ENCODE measurements around the gene UBXN11.

UBXN11 gene, protein sequence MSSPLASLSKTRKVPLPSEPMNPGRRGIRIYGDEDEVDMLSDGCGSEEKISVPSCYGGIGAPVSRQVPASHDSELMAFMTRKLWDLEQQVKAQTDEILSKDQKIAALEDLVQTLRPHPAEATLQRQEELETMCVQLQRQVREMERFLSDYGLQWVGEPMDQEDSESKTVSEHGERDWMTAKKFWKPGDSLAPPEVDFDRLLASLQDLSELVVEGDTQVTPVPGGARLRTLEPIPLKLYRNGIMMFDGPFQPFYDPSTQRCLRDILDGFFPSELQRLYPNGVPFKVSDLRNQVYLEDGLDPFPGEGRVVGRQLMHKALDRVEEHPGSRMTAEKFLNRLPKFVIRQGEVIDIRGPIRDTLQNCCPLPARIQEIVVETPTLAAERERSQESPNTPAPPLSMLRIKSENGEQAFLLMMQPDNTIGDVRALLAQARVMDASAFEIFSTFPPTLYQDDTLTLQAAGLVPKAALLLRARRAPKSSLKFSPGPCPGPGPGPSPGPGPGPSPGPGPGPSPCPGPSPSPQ

GRCh38 chr1:26306290-26307229 is at the start of gene UBXN11:
TSS of gene UBXN11 (minus strand) at chr1:26306636. CDS start at chr1:26302883, 3,753 bp downstream.
- peak; percentile 85 for DNase-seq (ENCODE audit: low read depth)

DNA sequence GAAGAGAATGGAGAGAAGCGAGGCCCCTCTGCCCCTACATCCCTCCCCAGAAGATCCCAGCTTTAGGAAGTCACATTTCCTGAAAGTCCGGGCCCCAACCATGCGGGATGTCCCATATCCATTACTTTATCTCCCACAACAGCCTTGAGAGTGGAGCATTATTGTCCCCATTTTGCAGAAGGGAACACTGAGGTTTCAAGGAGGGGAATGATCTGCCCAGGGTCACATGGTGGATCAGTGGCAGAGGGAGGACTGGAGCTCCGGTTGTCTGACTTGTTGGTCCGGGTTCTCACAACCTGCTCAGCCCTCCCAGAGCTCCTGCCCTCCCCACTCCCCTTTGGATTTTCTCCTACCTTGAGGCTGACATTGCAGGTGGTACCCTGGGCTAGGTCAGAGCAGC is 49.7 kb upstream of the UBXN11 start:
- DNase-seq (ENCODE audit: low read depth): no peak

- no peak for DNase-seq (ENCODE audit: low read depth)
These were observed 48.5 kb upstream of the UBXN11 start for GRCh38 chr1:26354972-26355371.

DNA sequence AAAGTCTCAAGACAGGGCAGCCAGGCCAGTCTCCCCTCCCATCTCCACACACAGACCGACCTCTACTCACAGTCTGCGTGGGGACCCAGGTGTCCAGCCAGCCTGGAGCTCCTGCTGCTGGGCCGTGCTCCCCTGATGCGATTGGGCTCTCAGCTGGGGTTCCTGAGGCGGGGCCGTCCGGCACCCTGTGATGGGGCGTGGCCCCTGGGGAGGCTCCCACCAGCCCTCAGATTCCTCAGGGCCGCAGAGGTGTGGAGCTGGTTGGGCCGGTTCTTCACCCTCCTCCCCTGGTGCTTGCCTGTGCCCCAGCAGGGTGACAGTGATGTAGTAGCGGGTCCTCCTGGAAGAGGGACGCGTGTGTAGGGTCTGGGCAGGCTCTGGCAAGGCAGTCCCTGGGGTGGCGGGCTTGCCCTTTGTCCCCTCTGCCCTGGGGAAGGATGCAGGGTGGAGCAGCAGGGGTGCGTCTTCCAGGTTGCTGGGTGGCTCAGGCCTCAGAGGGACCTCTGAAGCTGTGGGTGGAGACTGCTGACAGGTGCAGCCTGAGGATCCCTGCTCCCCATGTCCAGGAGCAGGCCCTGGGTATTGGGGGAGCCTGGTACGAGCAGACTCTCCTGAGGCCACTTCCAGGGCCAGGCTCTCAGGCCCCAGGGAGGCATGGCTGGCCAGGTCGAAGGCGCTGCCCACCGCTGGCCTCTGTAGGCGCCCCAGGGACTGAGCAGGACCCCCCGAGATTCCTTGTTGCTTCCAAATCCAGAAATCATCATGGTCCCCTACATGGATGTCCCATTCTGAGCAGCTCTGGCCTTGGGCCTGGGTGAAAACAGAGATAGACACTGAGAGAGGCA is 47.8 kb upstream of the UBXN11 start, which contains the start of gene CRYBG2:
Gene CRYBG2, minus strand, starts transcription at position 155 of the 845 bp plus-strand sequence. CDS start 7,473 bp downstream, outside the sequence.
- DNase-seq (ENCODE audit: low read depth): no peak

- DNase-seq (ENCODE audit: low read depth): no peak
These were observed 46.9 kb upstream of the UBXN11 start for GRCh38 chr1:26353210-26353859.

DNA sequence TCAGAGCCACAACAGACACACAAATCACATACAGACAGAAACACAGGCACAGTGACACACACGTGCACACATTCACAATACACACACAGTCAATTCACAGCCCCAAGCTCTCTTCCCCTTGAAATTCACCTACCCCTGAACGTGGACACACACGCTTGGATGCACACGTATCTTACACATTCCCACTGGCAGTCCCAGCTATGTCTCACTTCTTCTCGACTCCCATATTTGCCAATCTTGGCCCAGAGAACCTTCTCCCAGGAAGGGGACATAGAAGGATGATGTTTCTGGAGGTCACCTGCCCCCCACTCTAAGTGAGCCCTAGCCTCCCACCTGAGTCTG is 45.9 kb upstream of the UBXN11 start:
- no peak for DNase-seq (ENCODE audit: low read depth)

GRCh38 chr1:26351590-26352337 is 45.3 kb upstream of the UBXN11 start:
- no peak for DNase-seq (ENCODE audit: low read depth)

- DNase-seq (ENCODE audit: low read depth): no peak
These were observed 44.5 kb upstream of the UBXN11 start for GRCh38 chr1:26350701-26351589.

- no peak for DNase-seq (ENCODE audit: low read depth)
These were observed 43.9 kb upstream of the UBXN11 start for GRCh38 chr1:26350343-26350700.

GRCh38 chr1:26349877-26350244 is 43.4 kb upstream of the UBXN11 start:
- no peak for DNase-seq (ENCODE audit: low read depth)

GRCh38 chr1:26349188-26349876 is 42.9 kb upstream of the UBXN11 start:
- DNase-seq (ENCODE audit: low read depth): no peak

DNA sequence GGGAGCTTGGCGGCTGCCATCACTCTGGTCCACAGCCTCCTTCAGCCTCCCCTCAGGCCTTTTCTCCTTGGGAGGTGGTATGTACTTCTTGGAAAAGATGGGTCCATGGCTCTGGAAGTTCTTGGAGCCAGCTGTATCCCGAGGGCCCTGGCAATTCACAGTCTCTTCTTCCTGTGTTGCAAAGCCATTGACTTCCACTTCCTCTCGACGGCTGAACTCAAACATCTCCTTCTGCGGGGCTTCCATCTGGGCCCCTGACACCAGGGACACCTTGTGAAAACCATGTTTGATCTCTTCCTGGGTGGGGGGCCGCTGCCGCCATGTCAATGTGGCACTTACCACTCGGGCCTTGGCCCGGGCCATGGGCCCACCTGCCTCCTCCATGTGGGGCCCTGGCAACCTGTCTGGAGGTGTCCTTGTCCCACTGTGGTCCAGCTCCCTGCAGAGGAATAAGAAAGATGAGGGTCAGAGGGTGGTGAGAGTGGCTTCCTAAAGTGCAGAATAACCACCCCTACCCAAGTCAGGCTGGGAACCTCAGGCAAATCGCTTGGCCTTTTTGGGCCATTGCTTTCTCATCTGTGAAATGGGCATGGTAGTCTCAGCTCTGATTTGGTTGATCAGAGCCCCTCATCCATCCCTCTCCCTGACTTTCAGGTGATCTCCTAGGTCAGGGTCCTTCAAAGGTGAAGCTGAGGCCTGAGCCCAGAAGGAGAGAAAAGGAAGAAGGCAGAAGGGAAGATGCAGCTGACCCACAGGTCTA is 40.0 kb upstream of the UBXN11 start:
- DNase-seq (ENCODE audit: low read depth): no peak

DNA sequence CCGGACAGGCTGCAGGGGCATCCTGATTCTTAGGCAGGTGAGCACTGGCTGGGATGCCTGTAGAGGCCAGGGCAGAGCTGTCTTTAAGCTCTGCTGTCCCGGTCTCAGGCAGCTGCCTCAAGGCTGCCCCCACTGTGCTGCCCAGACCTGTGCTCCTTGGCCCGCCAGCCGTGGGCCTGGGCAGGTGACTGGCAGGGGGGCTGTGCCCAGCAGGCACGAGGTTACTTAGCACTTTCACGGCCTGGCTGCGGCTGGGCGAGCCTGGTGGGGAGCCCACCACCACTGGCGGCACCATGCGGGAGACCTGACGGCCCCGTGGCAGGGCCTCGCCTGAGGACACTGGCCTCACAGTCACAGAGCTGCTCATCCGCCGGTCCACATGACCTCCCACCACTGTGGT is 39.3 kb upstream of the UBXN11 start:
- DNase-seq (ENCODE audit: low read depth): no peak

DNA sequence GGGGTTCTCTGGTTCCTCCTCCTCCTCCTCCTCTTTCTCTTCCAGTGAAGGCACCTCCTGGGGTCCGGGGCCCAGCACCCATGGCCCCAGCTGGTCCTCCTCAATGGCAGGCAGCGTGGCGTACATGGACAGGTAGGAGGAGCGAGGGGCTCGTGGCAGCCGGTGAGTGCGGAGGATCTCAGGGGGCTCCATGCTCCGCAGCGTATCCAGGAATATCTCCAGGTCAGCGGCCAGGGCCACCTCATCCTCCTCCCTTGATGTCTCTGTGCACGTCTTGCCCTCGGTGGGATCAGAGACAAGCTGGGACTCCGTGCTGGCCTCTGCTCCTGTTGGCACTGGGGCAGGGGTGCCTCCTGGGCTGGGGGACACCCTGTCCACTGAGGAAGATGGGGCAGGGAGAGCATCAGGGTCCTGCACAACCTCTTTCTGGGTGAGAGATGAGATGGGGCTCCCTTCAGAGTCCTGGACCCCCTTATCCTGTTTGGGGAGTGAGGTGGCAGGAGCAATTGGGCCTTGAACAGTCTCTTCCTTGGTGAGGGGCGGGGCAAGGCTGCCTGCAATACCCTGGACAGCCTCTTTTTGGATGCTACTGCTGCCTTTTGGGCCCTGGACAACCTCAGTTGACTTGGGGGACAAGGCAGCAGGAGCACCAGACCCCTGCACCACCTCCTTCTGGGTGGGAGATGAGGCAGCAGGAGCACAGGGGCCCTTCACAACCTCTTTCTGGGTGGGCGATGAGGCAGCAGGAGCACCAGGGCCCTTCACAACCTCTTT is 37.9 kb upstream of the UBXN11 start:
- no peak for DNase-seq (ENCODE audit: low read depth)

DNA sequence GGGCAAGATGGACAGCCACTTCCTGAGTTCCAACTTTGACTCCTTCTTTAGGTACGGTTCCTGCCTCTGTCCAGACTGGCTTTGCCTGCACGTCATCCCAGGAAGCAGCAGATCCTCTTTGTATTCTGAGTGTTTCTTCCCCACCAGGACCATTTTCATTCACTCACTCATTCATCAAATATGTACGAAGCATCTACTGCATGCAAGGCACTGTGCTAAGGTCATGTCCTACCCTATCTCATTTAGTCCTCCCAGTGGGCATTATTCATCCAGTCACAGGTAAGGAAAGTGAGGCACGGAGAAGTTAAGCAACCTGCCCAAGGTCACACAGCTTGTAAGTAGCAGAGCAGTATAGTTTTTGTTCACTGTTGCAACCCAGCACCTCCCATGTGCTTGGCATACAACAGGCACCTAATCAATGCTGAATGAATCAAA is 33.6 kb upstream of the UBXN11 start:
- DNase-seq (ENCODE audit: low read depth): no peak

GRCh38 chr1:26338670-26339069 is 32.2 kb upstream of the UBXN11 start:
- no peak for DNase-seq (ENCODE audit: low read depth)

- DNase-seq (ENCODE audit: low read depth): no peak
These were observed 31.2 kb upstream of the UBXN11 start for GRCh38 chr1:26337625-26338024.

DNA sequence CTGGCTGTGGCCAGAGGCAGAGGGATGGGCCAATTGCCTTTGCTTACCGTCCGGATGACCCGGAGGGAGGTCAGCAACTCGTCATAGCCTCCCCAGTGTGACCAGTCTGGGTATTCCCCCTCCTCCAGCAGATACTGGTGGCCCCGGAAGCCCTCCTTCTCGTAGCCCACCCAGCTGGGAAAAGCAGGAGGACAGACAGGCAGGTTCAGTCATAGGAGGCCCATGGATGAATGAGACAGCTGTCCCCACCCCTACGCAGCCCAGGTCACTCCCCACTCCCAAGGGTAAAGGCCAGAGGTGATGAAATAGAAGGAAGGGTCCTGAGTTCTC is 30.7 kb upstream of the UBXN11 start:
- DNase-seq (ENCODE audit: low read depth): no peak
